ENCODE results near the gene DYNLT3. TPM values are rescaled to one million over a fixed set of nuclear protein-coding genes. Genes with fewer than 3 reads are reported as not detected.

The DYNLT3 gene
- polyA plus RNA-seq, 2 of the 4 experiments (the other 2 are of a cell fraction) = 26.8 to 27.3 TPM

- Histone ChIP-seq H3K4me3 (no peak overlapping the region), H3K27ac (no peak overlapping the region), H3K9me3 (no peaks in the 10 kb centered on the region), H3K4me2 (no peak overlapping the region), H3K4me1 (no peaks in the 10 kb centered on the region)
- FAIRE-seq (no peak), ATAC-seq (no peak), DNase-seq (ENCODE audit: low read depth in 1 of 2, low spot score in 1 of 2) (no peak)
- POLR2A ChIA-PET = no interaction called here
- CTCF ChIA-PET = no interaction called here
- TF ChIP-seq TP53 (CRISPR knock-in tag; IDR thresholded peaks at IDR 0.05) = no peak
- TF ChIP-seq, protein P1, sequence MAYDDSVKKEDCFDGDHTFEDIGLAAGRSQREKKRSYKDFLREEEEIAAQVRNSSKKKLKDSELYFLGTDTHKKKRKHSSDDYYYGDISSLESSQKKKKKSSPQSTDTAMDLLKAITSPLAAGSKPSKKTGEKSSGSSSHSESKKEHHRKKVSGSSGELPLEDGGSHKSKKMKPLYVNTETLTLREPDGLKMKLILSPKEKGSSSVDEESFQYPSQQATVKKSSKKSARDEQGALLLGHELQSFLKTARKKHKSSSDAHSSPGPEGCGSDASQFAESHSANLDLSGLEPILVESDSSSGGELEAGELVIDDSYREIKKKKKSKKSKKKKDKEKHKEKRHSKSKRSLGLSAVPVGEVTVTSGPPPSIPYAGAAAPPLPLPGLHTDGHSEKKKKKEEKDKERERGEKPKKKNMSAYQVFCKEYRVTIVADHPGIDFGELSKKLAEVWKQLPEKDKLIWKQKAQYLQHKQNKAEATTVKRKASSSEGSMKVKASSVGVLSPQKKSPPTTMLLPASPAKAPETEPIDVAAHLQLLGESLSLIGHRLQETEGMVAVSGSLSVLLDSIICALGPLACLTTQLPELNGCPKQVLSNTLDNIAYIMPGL (CRISPR knock-in tag; IDR thresholded peaks at IDR 0.05; ENCODE audit: borderline replicate concordance) = no peak
- TF ChIP-seq CHD2 (IDR thresholded peaks at IDR 0.05; ENCODE audit: low read length, partially characterized antibody) = no peak
- no peak for TF ChIP-seq HOXB13 (CRISPR knock-in tag; IDR thresholded peaks at IDR 0.05; ENCODE audit: low read depth)
- TF ChIP-seq KDM1A (IDR thresholded peaks at IDR 0.05; ENCODE audit: low read depth) = no peak
- no peak for TF ChIP-seq ZFP36 (IDR thresholded peaks at IDR 0.05; ENCODE audit: borderline replicate concordance, partially characterized antibody)
- TF ChIP-seq CTCF (IDR thresholded peaks at IDR 0.05) = no peak
- TF ChIP-seq HOXB5 (CRISPR knock-in tag; IDR thresholded peaks at IDR 0.05) = no peak
- no peak for TF ChIP-seq RAD21 (conservative IDR thresholded peaks at IDR 0.05 in 1 of 2, IDR thresholded peaks at IDR 0.05 in 1 of 2)
- TF ChIP-seq FOXS1 (CRISPR knock-in tag; IDR thresholded peaks at IDR 0.05) = no peak
- TF ChIP-seq NR3C1 (IDR thresholded peaks at IDR 0.05) = no peak
- TF ChIP-seq TFCP2L1 (CRISPR knock-in tag; IDR thresholded peaks at IDR 0.05) = no peak
- no peak for TF ChIP-seq CBX8 (IDR thresholded peaks at IDR 0.05)
- no peak for TF ChIP-seq JUN (IDR thresholded peaks at IDR 0.05)
- TF ChIP-seq NPAS2 (CRISPR knock-in tag; IDR thresholded peaks at IDR 0.05; ENCODE audit: borderline replicate concordance) = no peak
- TF ChIP-seq RNF2 (IDR thresholded peaks at IDR 0.05; ENCODE audit: borderline replicate concordance, low read depth) = no peak
- WGBS (ENCODE audit: missing lambda C conversion rate) = 30% methylated on average over 2 of the region's 2 CpGs
Measured at GRCh38 chrX:37818031-37818430, 29.3 kb downstream of the DYNLT3 start.

GRCh38 chrX:37817579-37817978 lies 29.8 kb downstream of the DYNLT3 start:
- ChIA-PET CTCF (interaction anchor here (0.7 to 1.5 kb wide), 4 partner anchors 8 to 94 kb away, joined by 3 to 8 read pairs (median 4); no protein-coding TSS in a partner anchor), POLR2A (no interaction called here)
- no peak for TF ChIP-seq HOXB13 (CRISPR knock-in tag; IDR thresholded peaks at IDR 0.05; ENCODE audit: low read depth)
- 47% methylated on average over 3 of the region's 3 CpGs for WGBS (ENCODE audit: missing lambda C conversion rate)
- DNase-seq (ENCODE audit: low read depth in 1 of 2, low spot score in 1 of 2) (no peak), ATAC-seq (no peak), FAIRE-seq (no peak)
- no peak overlapping the region for H3K4me2 ChIP-seq
- H3K4me1 ChIP-seq = no peaks in the 10 kb centered on the region
- H3K4me3 ChIP-seq = no peak overlapping the region
- H3K9me3 ChIP-seq = no peaks in the 10 kb centered on the region
- no peak overlapping the region for H3K27ac ChIP-seq

- Histone ChIP-seq H3K27ac (no peak overlapping the region), H3K9me3 (no peaks in the 10 kb centered on the region), H3K4me2 (no peak overlapping the region), H3K4me3 (no peak overlapping the region), H3K4me1 (no peaks in the 10 kb centered on the region)
- TF ChIP-seq RNF2 (IDR thresholded peaks at IDR 0.05; ENCODE audit: borderline replicate concordance, low read depth) = no peak
- no peak for TF ChIP-seq RARB (CRISPR knock-in tag; IDR thresholded peaks at IDR 0.05)
- TF ChIP-seq POLR2AphosphoS2 (conservative IDR thresholded peaks at IDR 0.05; ENCODE audit: low read length) = no peak
- no peak for TF ChIP-seq ESRRA (IDR thresholded peaks at IDR 0.05; ENCODE audit: borderline replicate concordance, low read length)
- TF ChIP-seq CBX8 (IDR thresholded peaks at IDR 0.05) = no peak
- TF ChIP-seq HOXA7 (CRISPR knock-in tag; IDR thresholded peaks at IDR 0.05) = no peak
- TF ChIP-seq PHF8 (IDR thresholded peaks at IDR 0.05; ENCODE audit: borderline replicate concordance, low read depth) = no peak
- no peak for TF ChIP-seq SREBF2 (IDR thresholded peaks at IDR 0.05)
- TF ChIP-seq NR3C1 (IDR thresholded peaks at IDR 0.05) = no peak
- no peak for TF ChIP-seq FOXS1 (CRISPR knock-in tag; IDR thresholded peaks at IDR 0.05)
- no peak for TF ChIP-seq TFCP2L1 (CRISPR knock-in tag; IDR thresholded peaks at IDR 0.05)
- no peak for TF ChIP-seq TP53 (CRISPR knock-in tag; IDR thresholded peaks at IDR 0.05)
- TF ChIP-seq CBX2 (IDR thresholded peaks at IDR 0.05; ENCODE audit: borderline replicate concordance, low read depth) = no peak
- no peak for TF ChIP-seq HEYL (CRISPR knock-in tag; IDR thresholded peaks at IDR 0.05)
- CTCF ChIA-PET = interaction anchor here (0.7 to 1.5 kb wide), 4 partner anchors 8 to 94 kb away, joined by 3 to 8 read pairs (median 4); no protein-coding TSS in a partner anchor
- 80% methylated on average over 2 of the region's 2 CpGs for WGBS (ENCODE audit: missing lambda C conversion rate)
- DNase-seq (ENCODE audit: low read depth in 1 of 2, low spot score in 1 of 2) = no peak
- FAIRE-seq = peak; percentile 88
- no peak for ATAC-seq
- POLR2A ChIA-PET = no interaction called here
Measured at GRCh38 chrX:37817176-37817575, 30.2 kb downstream of the DYNLT3 start.
